ENCODE measurements around the gene FBXO10.
"Not testable (repeated sequence)": the region's sequence is repeated elsewhere in the genome, so short reads cannot be mapped to it uniquely, and the experiment has no call there.

FBXO10 gene

DNA sequence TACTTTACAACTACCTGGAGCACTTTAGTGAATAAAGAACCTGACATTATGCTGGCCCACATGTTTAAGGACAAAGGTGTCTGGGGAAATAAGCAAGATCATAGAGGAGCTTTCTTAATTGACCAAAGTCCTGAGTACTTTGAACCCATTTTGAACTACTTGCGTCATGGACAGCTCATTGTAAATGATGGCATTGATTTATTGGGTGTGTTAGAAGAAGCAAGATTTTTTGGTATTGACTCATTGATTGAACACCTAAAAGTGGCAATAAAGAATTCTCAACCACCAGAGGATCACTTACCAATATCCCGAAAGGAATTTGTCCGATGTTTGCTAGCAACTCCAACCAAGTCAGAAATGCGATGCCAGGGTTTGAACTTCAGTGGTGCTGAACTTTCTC is 98.7 kb downstream of the FBXO10 start:
- DNase-seq (ENCODE audit: low spot score): not testable (repeated sequence)

DNA sequence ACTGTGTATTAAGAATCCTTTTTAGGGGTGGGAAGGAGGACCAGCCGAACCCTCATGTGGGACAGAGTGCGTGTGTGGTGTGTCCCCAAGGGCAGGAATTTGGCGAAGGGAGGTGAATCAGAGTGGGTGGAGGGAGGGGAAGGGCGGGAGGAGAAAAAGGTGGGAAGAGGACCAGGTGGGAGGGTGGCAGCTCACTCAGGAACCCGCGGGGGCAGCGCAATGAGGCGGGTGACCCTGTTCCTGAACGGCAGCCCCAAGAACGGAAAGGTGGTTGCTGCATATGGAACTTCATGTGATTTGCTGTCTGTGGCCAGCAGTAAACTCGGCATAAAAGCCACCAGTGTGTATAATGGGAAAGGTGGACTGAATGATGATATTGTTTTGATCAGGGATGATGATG is 99.2 kb downstream of the FBXO10 start:
- no peak for DNase-seq (ENCODE audit: low spot score)

DNA sequence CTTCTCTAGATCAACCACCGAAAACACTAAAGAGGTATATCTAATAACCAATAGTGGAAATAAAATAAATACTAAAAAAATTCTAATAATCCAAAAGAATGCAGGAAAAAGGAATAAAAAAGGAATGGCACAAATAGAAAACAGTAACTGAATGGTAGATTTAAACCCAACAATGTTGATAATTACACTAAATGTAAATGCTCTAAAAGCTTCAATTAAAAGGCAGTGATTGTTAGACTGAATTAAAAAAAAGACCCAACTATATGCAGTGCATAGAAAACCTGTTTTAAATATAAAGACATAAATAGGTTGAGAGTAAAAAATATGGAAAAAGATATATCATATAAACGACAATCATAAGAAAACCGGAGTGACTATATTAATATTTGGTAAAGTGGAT is 101.7 kb downstream of the FBXO10 start:
- DNase-seq (ENCODE audit: low spot score): no peak

DNA sequence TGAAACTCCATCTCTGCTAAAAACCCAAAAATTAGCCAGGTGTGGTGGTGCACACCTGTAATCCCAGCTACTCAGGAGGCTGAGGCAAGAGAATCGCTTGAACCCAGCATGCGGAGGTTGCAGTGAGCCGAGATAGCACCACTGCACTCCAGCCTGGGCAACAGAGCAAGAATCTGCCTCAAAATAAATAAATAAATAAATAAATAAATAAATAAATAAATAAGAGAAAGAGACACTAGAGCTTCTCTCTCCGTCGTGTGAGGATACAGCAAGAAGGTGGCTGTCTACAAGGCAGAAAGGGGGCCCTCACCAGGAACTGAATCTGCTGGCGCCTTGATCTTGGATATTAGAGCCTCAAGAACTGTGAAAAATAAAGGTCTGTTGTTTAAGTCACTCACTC is 102.2 kb downstream of the FBXO10 start:
- not testable (repeated sequence) for DNase-seq (ENCODE audit: low spot score)

DNA sequence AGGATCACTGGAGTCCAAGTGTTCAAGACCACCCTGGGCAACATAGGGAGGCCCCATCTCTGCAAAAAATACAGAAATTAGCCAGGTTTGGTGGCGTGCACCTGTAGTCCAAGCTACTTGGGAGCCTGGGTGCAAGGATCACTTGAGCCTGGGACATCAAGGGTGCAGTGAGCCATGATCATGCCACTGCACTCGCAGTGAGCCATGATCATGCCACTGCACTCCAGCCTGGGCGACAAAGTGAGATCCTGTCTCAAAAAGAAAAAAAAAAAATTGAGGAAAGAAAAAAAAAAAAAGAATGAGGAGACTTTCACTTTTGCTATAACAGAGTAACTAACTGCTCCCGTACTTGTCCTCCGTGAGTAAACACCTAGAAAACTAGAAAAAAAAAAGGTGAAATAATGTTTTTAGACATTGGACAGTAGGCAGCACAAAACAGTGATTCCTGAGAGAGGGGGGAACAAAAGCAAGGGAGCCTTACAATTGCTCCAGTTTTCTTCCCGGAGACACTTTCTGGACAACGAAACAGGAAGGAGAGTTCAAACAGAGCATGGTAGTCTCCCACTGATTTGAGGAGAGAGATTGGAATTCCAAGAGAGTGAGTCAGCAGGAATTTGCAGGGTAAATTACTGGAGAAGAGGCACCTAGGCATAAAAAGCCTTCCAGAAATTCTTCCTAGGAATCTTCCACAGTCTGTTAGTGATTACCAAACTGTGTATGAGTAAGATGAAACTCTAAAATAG is 104.1 kb downstream of the FBXO10 start:
- peak; percentile 52 for DNase-seq (ENCODE audit: low spot score)

DNA sequence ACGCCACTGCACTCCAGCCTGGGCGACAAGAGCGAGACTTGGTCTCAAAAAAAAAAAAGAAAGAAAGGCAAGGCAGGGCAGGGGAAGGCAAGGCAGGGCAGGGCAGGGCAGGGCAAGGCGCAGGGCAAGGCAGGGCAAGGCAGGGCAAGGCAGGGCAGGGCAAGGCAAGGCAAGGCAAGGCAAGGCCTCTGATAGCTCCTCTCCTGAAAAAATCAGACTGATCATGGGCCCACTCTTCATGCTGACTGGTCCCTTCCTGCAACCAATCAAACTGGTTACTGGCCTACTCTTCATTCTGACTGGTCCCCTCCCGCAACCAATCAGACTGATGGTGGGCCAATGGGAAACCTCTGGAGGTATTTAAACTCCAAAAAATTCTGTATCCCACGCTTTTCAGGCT is 107.6 kb downstream of the FBXO10 start:
- DNase-seq (ENCODE audit: low spot score): no peak

DNA sequence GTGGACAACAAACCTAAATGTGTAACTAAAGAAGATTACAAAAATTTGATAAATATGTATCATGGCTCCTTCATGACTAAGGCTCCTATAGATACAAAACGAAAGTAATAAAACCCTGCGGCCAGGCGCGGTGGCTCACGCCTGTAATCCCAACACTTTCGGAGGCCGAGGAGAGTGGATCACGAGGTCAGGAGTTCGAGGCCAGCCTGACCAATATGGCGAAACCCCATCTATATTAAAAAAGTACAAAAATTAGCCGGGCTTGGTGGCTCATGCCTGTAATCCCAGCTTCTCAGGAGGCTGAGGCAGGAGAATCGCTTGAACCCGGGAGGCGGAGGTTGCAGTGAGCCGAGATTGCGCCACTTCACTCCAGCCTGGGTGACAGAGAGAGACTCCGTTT is 108.7 kb downstream of the FBXO10 start:
- DNase-seq (ENCODE audit: low spot score): not testable (repeated sequence)

DNA sequence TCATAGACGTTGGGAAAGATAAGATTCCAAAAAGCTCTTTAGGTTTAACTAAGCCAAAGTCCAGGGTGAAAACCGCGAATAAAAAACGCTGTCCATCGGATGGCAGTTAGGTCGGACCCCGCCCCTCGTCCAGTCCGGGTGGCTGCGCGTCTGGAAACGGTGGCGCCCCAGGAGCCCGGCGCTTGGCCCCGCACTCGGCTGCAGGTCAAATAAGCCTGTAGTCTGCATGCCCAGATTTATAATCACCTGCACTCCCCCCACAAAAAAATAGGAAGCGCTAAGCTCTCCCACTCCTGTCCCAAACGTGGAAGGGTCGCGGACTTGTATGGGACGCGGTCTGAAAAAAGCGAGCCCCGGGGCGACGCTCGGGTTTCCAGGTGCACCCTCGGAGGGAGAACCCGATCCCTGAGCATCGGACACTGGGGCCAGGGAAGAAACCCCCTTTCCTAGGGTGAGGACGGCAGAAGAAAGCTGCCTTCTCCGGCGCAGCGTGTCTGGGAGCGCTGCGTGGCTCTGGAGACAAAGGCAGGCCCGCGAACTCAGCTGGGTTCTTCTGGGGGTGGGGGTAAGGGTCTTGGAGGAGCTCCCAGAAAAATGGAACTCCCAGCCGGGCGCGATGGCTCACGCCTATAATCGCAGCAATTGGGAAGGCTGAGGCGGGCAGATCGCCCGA is 110.0 kb downstream of the FBXO10 start:
- DNase-seq (ENCODE audit: low spot score): peak; percentile 71

DNA sequence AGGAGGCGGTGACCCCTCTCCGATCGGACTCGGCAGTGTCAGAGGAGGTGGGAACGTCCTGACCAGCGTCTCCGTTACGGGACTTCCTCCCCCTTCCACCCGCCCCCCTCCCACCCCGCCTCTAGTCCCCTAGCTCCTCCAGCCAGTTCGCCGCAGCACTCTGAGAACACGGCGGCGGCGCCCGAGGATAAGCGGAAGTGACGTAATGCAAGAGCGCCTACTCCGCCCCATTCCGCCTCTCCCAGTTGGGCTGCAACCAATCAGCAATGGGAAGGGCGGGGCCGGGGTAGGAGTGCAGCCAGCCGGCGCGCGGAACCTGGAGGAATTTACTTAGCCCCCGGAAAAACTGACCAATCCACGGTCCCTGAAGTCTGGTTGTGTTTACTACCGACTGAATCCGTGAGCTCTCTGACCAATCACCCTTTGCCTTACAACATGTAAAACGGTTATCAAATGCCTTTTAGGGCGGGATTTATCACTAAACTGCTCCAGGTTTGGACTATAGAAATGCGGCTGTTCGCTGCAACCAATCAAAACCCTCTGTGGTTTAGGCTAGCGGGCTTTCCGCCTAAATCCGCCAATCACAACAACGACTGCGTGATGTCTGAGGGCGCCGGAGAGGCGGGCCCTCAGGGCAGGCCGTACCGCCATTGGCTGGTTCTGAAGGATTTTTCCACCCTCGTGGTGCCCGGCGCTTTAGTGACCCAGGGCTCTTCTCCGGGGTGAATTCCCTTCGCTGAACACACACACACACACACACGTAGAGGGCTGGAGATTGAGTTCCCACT is 110.7 kb downstream of the FBXO10 start, which contains the start of gene ZBTB5:
TSS of gene ZBTB5 (minus strand) at position 202 of the 788 bp plus-strand sequence. CDS start 22,899 bp downstream, outside the sequence.
- peak; percentile 100 for DNase-seq (ENCODE audit: low spot score)

DNA sequence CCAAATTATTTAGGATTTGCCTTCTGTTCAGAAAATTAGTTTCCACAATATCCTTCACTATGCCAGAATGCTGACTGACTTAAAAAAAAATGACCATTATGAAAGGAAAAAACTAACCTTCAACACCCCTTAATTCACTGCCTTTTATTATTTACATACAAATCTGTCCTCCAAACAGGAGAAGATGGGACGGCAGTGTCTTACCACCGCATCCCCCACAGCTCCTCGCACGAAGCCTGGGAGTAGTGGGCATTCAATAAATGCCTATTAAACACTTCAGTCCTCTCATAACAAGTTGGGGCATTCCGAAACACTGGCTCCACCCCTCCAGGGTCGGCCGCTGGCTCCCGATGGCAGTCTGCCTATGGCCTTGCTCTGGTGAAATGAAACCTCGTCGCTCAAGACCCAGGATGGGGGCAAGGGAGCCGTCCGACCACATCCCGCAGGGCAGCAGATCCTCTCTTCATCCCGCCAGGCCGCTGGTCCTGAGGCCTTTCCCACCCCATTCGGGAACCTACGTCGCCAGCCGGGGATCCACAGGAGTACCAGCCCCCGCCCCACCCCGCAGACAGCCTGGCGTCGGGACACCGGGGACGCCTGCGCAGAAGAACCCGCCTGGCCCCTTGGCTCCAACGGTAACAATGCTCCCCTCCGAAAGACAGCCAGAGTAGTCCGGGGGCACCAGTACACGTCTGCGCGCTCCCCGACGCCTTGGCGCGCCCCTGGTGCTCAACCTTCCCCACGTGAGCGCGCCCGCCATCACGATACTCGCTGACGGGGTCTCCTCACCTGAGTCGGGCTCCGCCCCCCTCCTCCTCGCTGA is 111.5 kb downstream of the FBXO10 start:
- DNase-seq (ENCODE audit: low spot score): no peak

DNA sequence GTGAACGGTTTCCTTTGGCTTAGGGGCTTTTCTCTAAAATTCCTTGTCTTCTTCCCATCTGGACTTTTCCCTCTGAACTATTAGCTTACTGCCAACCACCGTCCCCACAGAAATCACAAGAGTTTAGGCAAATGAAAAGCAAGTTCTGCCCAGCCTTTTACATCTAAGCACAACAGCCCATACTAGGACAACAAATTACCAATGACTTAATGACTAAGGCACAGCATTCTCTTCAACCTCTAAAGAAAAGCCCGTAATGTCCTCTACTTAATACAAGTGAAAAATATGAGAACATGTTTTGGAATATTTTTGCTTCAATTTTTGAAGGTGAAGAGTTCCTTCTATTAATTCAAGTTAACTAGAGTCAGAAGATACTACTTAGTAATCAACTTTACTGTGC is 112.2 kb downstream of the FBXO10 start:
- no peak for DNase-seq (ENCODE audit: low spot score)

All from HuH-7 (cell line).